ENCODE results near the gene WWOX. TPM values are rescaled to one million over a fixed set of nuclear protein-coding genes. Genes with fewer than 3 reads are reported as not detected.

WWOX gene
- total RNA-seq, 6 experiments from 2014 or later: 13.0 to 24.3 (median 16.5) TPM

- intact Hi-C loops (cut with DNase I): no loop called here
- no peaks in the 10 kb centered on the region for H3K27me3 ChIP-seq
- TF ChIP-seq, protein P1, sequence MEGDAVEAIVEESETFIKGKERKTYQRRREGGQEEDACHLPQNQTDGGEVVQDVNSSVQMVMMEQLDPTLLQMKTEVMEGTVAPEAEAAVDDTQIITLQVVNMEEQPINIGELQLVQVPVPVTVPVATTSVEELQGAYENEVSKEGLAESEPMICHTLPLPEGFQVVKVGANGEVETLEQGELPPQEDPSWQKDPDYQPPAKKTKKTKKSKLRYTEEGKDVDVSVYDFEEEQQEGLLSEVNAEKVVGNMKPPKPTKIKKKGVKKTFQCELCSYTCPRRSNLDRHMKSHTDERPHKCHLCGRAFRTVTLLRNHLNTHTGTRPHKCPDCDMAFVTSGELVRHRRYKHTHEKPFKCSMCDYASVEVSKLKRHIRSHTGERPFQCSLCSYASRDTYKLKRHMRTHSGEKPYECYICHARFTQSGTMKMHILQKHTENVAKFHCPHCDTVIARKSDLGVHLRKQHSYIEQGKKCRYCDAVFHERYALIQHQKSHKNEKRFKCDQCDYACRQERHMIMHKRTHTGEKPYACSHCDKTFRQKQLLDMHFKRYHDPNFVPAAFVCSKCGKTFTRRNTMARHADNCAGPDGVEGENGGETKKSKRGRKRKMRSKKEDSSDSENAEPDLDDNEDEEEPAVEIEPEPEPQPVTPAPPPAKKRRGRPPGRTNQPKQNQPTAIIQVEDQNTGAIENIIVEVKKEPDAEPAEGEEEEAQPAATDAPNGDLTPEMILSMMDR (IDR thresholded peaks at IDR 0.05): no peak
- TF ChIP-seq POLR2A (IDR thresholded peaks at IDR 0.05): no peak
- no peak for ATAC-seq
- no peak overlapping the region for H3K4me3 ChIP-seq
- H3K4me1 ChIP-seq: no peaks in the 10 kb centered on the region
- no peak overlapping the region for H3K27ac ChIP-seq
- WGBS (ENCODE audit: insufficient coverage, low coverage, low lambda C conversion rate, missing lambda C conversion rate): 80% methylated on average over 2 of the region's 6 CpGs
- H3K36me3 ChIP-seq: no peaks in the 10 kb centered on the region
- H3K9me3 ChIP-seq: no peaks in the 10 kb centered on the region
- no peak for DNase-seq
Measured at GRCh38 chr16:79005096-79005495, 905.6 kb downstream of the WWOX start.

GRCh38 chr16:79006206-79006605 lies 906.8 kb downstream of the WWOX start:
- H3K4me1 ChIP-seq: no peaks in the 10 kb centered on the region
- H3K36me3 ChIP-seq: no peaks in the 10 kb centered on the region
- intact Hi-C loops (cut with DNase I): no loop called here
- no peak for ATAC-seq
- no peaks in the 10 kb centered on the region for H3K27me3 ChIP-seq
- H3K4me3 ChIP-seq: no peak overlapping the region
- H3K27ac ChIP-seq: no peak overlapping the region
- no peak for TF ChIP-seq POLR2A (IDR thresholded peaks at IDR 0.05)
- no peak for DNase-seq
- 82% methylated on average over 5 of the region's 8 CpGs for WGBS (ENCODE audit: insufficient coverage, low coverage, low lambda C conversion rate, missing lambda C conversion rate)
- H3K9me3 ChIP-seq: no peaks in the 10 kb centered on the region

DNA sequence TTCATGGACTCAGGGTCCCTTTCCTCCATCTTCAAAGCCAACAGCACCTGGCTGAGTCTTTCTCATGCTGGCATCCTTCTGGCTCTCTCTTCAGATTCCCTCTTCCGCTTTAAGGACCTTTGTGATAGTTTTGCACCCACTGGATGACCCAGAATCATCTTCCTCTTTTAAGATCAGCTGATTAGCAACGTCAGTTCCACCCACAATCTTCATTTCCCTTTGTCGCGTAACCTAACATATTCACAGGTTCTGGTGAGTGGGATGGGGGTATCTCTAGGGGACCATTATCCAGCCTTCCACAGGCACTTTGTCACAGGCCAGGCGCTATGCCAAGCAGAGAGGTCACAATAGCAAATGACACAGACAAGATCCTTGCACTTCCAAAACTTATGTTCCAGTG lies 907.3 kb downstream of the WWOX start:
- Histone ChIP-seq H3K27me3 (no peaks in the 10 kb centered on the region), H3K36me3 (no peaks in the 10 kb centered on the region), H3K4me1 (no peaks in the 10 kb centered on the region), H3K27ac (no peak overlapping the region), H3K9me3 (no peaks in the 10 kb centered on the region), H3K4me3 (no peak overlapping the region)
- WGBS (ENCODE audit: insufficient coverage, low coverage, low lambda C conversion rate, missing lambda C conversion rate): 45% methylated on average over 5 of the region's 5 CpGs
- DNase-seq (no peak), ATAC-seq (no peak)
- TF ChIP-seq, protein P1 (IDR thresholded peaks at IDR 0.05): no peak
- TF ChIP-seq POLR2A (IDR thresholded peaks at IDR 0.05): no peak
- intact Hi-C loops (cut with DNase I): no loop called here

DNA sequence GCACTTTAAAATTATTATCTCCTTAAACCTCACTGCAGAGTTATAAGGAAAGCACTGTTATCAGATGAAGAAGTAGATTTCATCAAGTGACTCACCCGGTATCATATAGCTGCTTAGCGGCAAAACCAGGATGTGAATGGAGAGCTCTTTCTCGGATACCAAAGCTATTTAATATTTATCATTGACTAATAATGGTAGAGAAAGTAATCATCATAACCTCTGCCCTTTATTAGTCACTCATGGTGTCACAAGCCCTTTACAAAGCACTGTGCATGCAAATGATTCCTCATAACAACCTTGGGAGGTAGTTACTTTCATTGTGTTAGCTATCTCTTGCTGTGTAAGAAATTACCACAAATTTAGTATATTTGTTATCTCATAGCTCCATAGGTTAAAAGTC lies 908.2 kb downstream of the WWOX start:
- no peaks in the 10 kb centered on the region for H3K36me3 ChIP-seq
- WGBS (ENCODE audit: insufficient coverage, low coverage, low lambda C conversion rate, missing lambda C conversion rate): 74% methylated on average over 3 of the region's 3 CpGs
- DNase-seq: no peak

DNA sequence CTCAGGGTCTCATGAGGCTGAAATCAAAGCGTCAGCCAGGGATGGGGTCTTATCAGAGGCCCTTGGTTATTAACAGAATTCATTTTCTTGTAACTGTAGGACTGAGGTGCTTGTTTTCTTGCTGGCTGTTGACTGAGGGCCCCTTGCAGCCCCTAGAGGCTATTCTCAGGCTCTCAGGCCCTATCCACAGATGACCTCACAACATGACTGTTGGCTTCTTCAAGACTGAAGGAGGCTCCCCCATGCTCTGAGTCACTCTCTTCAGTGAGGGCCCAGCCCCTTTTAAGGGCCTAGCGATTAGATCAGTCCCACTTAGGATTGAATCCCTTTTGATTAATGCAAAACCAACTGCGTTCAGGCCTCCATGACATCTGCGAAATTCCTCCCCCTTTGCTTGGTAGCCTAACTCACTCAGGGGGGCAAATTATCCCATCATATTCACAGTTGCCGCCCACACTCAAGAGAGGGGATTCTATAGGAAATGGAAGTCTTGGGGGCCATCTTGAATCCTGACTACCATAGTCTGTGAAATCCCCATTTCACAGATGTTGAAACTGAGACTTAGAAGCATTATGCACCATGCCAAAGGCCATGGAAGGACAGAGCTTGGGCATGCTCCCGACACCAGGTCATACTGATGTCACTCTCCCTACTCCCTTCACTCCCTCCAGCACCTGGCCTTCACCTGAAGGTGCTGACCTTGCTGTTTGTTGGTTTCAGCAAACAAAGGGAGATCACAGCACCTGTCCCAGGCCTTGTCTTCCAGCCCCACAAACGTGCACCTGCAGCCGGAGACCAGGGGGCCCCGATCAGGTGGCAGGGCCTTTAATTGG lies 908.8 kb downstream of the WWOX start:
- no peak for DNase-seq
- Histone ChIP-seq H3K4me3 (no peak overlapping the region), H3K4me1 (no peaks in the 10 kb centered on the region), H3K36me3 (no peaks in the 10 kb centered on the region), H3K9me3 (no peaks in the 10 kb centered on the region), H3K27me3 (no peaks in the 10 kb centered on the region), H3K27ac (no peak overlapping the region)
- ATAC-seq: no peak
- no peak for TF ChIP-seq POLR2A (IDR thresholded peaks at IDR 0.05)
- TF ChIP-seq, protein P1 (IDR thresholded peaks at IDR 0.05): no peak
- intact Hi-C loops (cut with DNase I): no loop called here
- 83% methylated on average over 4 of the region's 9 CpGs for WGBS (ENCODE audit: insufficient coverage, low coverage, low lambda C conversion rate, missing lambda C conversion rate)

More for the DNA sequence above, 908.2 kb downstream of the WWOX start:
- no peak for ATAC-seq
- H3K4me1 ChIP-seq: no peaks in the 10 kb centered on the region
- TF ChIP-seq, protein P1 (IDR thresholded peaks at IDR 0.05): no peak
- no peak for TF ChIP-seq POLR2A (IDR thresholded peaks at IDR 0.05)
- H3K27me3 ChIP-seq: no peaks in the 10 kb centered on the region
- no peak overlapping the region for H3K4me3 ChIP-seq
- intact Hi-C loops (cut with DNase I): no loop called here
- no peak overlapping the region for H3K27ac ChIP-seq
- H3K9me3 ChIP-seq: no peaks in the 10 kb centered on the region

Data from right lobe of liver (tissue), 6 donors.